GM12872 (cell line): ENCODE data around the gene C1orf52.

Experiments
- CTCF ChIP-seq: IDR thresholded peaks from 3 replicates; pipeline ENCODE4 v1.5.1; 2011; ENCODE audit warnings: low read depth, mild to moderate bottlenecking, low read length, moderate library complexity; ENCODE audit not compliant: insufficient read depth

Gene C1orf52

GRCh38 chr1:85244271-85245061, 15.0 kb downstream of the C1orf52 start:
- TF ChIP-seq CTCF, result no peak

GRCh38 chr1:85243372-85243771, 16.1 kb downstream of the C1orf52 start:
- TF ChIP-seq CTCF, result no peak

DNA sequence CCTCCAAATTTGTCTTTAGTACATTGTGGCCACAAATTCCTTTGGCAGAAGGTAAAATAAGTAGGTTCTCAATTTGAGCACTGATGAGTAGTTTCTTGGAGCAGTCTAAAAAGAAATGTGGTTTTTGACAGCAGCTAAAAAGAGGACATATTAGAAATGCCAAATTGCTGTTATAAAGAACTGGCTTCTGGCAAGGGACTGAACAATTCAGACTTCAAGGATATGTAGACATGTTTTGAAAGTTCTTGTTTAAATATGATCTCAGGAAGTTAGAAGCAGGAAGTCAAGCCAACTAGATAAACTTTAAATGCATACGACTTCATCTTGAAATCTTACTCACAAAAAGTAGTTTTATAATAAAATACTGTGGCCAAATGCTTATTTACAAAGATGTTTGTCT, 18.8 kb downstream of the C1orf52 start:
- TF ChIP-seq CTCF, result no peak

GRCh38 chr1:85240174-85240601, 19.3 kb downstream of the C1orf52 start:
- peak; percentile 31; the same call in 1 of the 3 replicates for TF ChIP-seq CTCF

DNA sequence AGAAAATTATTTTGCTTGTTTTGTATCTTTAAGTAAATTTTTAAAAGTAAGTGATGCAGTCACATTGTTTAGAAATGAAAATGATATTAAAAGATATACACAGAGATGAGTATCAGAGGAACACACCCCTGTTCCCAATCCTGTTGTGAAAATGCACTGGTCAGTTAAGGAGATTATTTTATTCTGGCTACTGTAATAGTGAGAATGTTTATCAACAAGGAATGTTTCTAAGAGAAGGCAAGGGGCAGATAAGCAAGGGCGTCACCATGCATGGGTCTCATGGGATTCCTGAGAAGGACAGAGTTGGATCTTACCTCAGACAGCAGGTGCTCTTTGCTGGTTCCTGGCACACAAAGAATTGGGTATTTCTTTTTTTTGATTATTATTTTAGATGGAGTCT, 21.8 kb downstream of the C1orf52 start:
- no peak for TF ChIP-seq CTCF

DNA sequence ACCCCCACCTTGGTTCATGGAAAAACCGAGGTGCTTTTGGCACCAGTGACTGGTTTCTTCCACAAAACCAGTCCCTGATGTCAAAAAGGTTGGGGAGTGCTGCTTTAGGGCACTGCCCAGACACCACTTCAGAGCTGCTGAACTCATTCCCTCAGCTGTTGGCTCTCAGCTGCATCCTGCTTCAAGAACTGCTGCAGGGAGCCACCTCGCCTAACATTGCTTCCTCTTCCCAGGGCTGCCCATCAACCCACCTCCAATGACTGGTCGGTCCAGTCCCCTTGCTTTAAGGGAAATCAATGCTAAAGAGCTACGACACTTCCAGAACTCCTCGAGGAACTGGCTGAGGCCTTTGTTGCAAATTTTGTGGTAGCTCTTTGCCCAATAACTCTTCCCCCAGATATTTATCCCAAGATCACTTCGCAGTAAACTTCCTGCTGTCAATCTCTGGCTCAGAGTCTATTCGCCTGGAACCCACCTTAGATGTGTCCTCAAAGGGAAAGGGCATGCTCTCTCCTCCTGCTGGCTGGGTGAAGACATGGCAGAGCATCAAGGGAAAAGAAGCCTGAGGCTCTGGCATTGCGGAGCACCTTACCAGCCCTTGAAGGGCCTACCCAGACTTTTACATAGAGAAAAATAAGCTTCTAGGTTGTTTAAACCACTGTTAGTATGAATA, 29.0 kb downstream of the C1orf52 start:
- TF ChIP-seq CTCF, result peak; percentile 53; the same call in 2 of the 3 replicates

- no peak for TF ChIP-seq CTCF
These were observed 29.8 kb downstream of the C1orf52 start for GRCh38 chr1:85229574-85230097.
